GM12878 (cell line): Measurements from ENCODE around the gene PIP4K2A. TPM values are rescaled to one million over a fixed set of nuclear protein-coding genes. Genes with fewer than 3 reads are reported as not detected.
A peak's percentile ranks its signal among the peaks of the same experiment; 100 is the strongest.

Experiments used
- ATAC-seq: fragments of 200-7000 bp; cut with Tn5 transposase; 3 replicates; pipeline ENCODE4 v1.9.1; 2020; ENCODE audit warnings: mild to moderate bottlenecking, moderate library complexity
- BruUV-seq: library from RNA; stranded (reverse); fragments of 400-500 nt; replicated peaks from 2 replicates; lab custom pipeline; 2021; lab: Mats Ljungman, UMichigan
- CTCF ChIA-PET: fragments of 300-600 bp; sonication (Branson Sonifier 250); formaldehyde crosslinking; extraction: SDS; loops from one replicate; lab custom pipeline; 2021; ENCODE audit warnings: inconsistent platforms; lab: Yijun Ruan, JAX
- POLR2A ChIA-PET: fragments of 350-600 bp; formaldehyde crosslinking; extraction: SDS; loops from one replicate; lab custom pipeline; 2021; ENCODE audit warnings: inconsistent platforms; lab: Charles Lee
- RAD21 ChIA-PET: fragments of 300-600 bp; sonication (Branson Sonifier 250); formaldehyde crosslinking; loops from one replicate; lab custom pipeline; 2023; ENCODE audit warnings: antibody characterized with exemption; ENCODE audit not compliant: unreplicated experiment; lab: Charles Lee
- SMC1A ChIA-PET: fragments of 300-600 bp; sonication (Branson Sonifier 250); formaldehyde crosslinking; loops from one replicate; lab custom pipeline; 2023; ENCODE audit not compliant: unreplicated experiment, uncharacterized antibody; lab: Charles Lee
- DNase-seq: peaks from one replicate; pipeline ENCODE4 v3.0.0-alpha.2; 2011; ENCODE audit warnings: low read depth, low spot score
- FAIRE-seq: peaks from 3 replicates; lab custom pipeline; 2011; peaks lifted over from hg19 to GRCh38; lab: Jason Lieb, UNC
- H2AFZ ChIP-seq: 2 replicates; pipeline ENCODE4 v1.6.0; 2011; ENCODE audit warnings: low read depth, low read length, control low read depth; ENCODE audit not compliant: control insufficient read depth
- H3K27ac ChIP-seq: 2 replicates; pipeline ENCODE4 v1.5.1; 2011; ENCODE audit warnings: control low read depth; ENCODE audit not compliant: control insufficient read depth, insufficient read depth
- H3K27me3 ChIP-seq, 2 experiments: replicated peaks in 1 of 2; 2 replicates each; pipeline versions ENCODE4 v1.6.0 to v1.6.1; 2011; ENCODE audit warnings: low read length in 1 of 2; ENCODE audit not compliant: control insufficient read depth in 2 of 2, insufficient read depth in 2 of 2
- H3K36me3 ChIP-seq, 2 experiments: 2 replicates each; pipeline ENCODE4 v1.5.1; 2011; ENCODE audit warnings: low read length in 1 of 2; ENCODE audit not compliant: control insufficient read depth in 2 of 2, insufficient read depth in 2 of 2
- H3K4me1 ChIP-seq: 2 replicates; pipeline ENCODE4 v1.6.1; 2011; ENCODE audit warnings: mild to moderate bottlenecking, low read length, moderate library complexity, mixed read lengths; ENCODE audit not compliant: control insufficient read depth, insufficient read depth
- H3K4me2 ChIP-seq: 2 replicates; pipeline ENCODE4 v1.6.0; 2011; ENCODE audit warnings: control low read depth; ENCODE audit not compliant: control insufficient read depth, insufficient read depth
- H3K4me3 ChIP-seq: fragments of 200-600 bp; sonication (generic); 2 replicates; pipeline ENCODE4 v1.5.1; 2016
- H3K79me2 ChIP-seq: 2 replicates; pipeline ENCODE4 v1.6.0; 2011; ENCODE audit warnings: low read length; ENCODE audit not compliant: control insufficient read depth, insufficient read depth
- H3K9ac ChIP-seq: 2 replicates; pipeline ENCODE4 v1.8.0; 2011; ENCODE audit warnings: low read length, control low read depth, mixed read lengths; ENCODE audit not compliant: control insufficient read depth, insufficient read depth
- H3K9me3 ChIP-seq: replicated peaks from 3 replicates; pipeline ENCODE4 v1.5.1; 2011; ENCODE audit warnings: mild to moderate bottlenecking, low read length; ENCODE audit not compliant: control insufficient read depth, insufficient read depth
- H4K20me1 ChIP-seq: 2 replicates; pipeline ENCODE4 v1.6.0; 2011; ENCODE audit not compliant: control insufficient read depth, insufficient read depth
- CBFB ChIP-seq: IDR thresholded peaks from 2 replicates; pipeline ENCODE4 v1.6.1; 2016; ENCODE audit warnings: antibody characterized with exemption, low read depth
- CTCF ChIP-seq, 3 experiments: IDR thresholded peaks in 2 of 3; conservative IDR thresholded peaks in 1 of 3; 2 replicates each; pipeline ENCODE4 v1.5.1; 2011; ENCODE audit warnings: low read depth in 3 of 3, low read length in 3 of 3, mild to moderate bottlenecking in 3 of 3, control low read depth in 2 of 3, moderate library complexity in 2 of 3, inconsistent platforms in 1 of 3, mixed read lengths in 1 of 3; ENCODE audit not compliant: control insufficient read depth in 2 of 3, insufficient read depth in 1 of 3; ENCODE audit errors: extremely low read depth in 1 of 3
- MTA3 ChIP-seq: IDR thresholded peaks from 2 replicates; pipeline ENCODE4 v1.6.1; 2012; ENCODE audit warnings: low read length, inconsistent platforms, borderline replicate concordance
- MYC ChIP-seq: IDR thresholded peaks from 2 replicates; pipeline ENCODE4 v1.6.1; 2011; ENCODE audit warnings: mild to moderate bottlenecking, low read length, moderate library complexity, inconsistent platforms; ENCODE audit not compliant: insufficient read depth, insufficient replicate concordance, insufficient read length, severe bottlenecking
- NRF1 ChIP-seq: conservative IDR thresholded peaks from 2 replicates; pipeline ENCODE4 v1.6.1; 2011; ENCODE audit warnings: mild to moderate bottlenecking, low read depth, low read length, improper control_type of control experiment
- RBBP5 ChIP-seq: fragments of 200-600 bp; sonication (generic); conservative IDR thresholded peaks from 2 replicates; pipeline ENCODE4 v1.6.1; 2016
- SMC3 ChIP-seq: IDR thresholded peaks from 2 replicates; pipeline ENCODE4 v1.6.1; 2011; ENCODE audit warnings: low read length, improper control_type of control experiment, borderline replicate concordance
- SREBF1 ChIP-seq: IDR thresholded peaks from 2 replicates; pipeline ENCODE4 v1.6.1; 2012; ENCODE audit warnings: mild to moderate bottlenecking, low read length
- TCF12 ChIP-seq: IDR thresholded peaks from 2 replicates; pipeline ENCODE4 v1.6.1; 2011; ENCODE audit warnings: low read depth, mild to moderate bottlenecking, low read length
- USF2 ChIP-seq: IDR thresholded peaks from 2 replicates; pipeline ENCODE4 v1.6.1; 2011; ENCODE audit warnings: low read depth, low read length, improper control_type of control experiment, borderline replicate concordance
- WGBS: methylation state at CpG from one replicate; pipeline ENCODE4 v1.1.6; 2016; ENCODE audit warnings: low lambda C conversion rate; ENCODE audit not compliant: insufficient replicate concordance, insufficient coverage; ENCODE audit errors: missing lambda C conversion rate; 5-methylcytosine and 5-hydroxymethylcytosine counted together
- in situ Hi-C: fragments of 300-500 bp; cut with MboI; formaldehyde crosslinking; loops from 9 replicates; pipeline ENCODE4 v1.14.3; 2018; ENCODE audit warnings: mixed read lengths
- intact Hi-C: fragments of 100-400 bp; cut with micrococcal nuclease; formaldehyde crosslinking; loops from one replicate; pipeline ENCODE4 v1.14.2; 2022; ENCODE audit not compliant: unreplicated experiment
- polyA plus RNA-seq, 11 experiments: library from polyadenylated mRNA; depleted of rRNA in 4 of 11; unstranded in 6 of 11; stranded (reverse) in 5 of 11; fragments of >200 nt; fragmentation: Nextera tagmentation in 4 of 11; fragmentation: Illumina TruSeq in 1 of 11; extraction: Ambion mirVana in 4 of 11; extraction: Trizol in 1 of 11; gene quantifications; 1 replicate in 1 of 11; 2 replicates in 10 of 11; pipeline versions ENCODE4 v1.2.1 to v1.2.3, GENCODE V29; 2011 to 2016; ENCODE audit warnings: inconsistent platforms in 2 of 11, missing spikeins in 2 of 11, low read depth in 1 of 11
- total RNA-seq, 4 experiments: library from RNA; depleted of rRNA in 3 of 4; stranded (reverse); fragments of >200 nt in 3 of 4; fragmentation: Illumina TruSeq in 1 of 4; extraction: Trizol in 1 of 4; gene quantifications; 2 replicates each; pipeline versions ENCODE4 v1.2.1 to v1.2.3, GENCODE V29; 2013 to 2021
- TF ChIP-seq, protein P1 (sequence below): IDR thresholded peaks from 2 replicates; pipeline ENCODE4 v1.6.1; 2011; ENCODE audit warnings: low read depth, mild to moderate bottlenecking, low read length, moderate library complexity, borderline replicate concordance; ENCODE audit errors: extremely low read depth
- TF ChIP-seq, protein P2 (sequence below): fragments of 450-650 bp; IDR thresholded peaks from 2 replicates; pipeline ENCODE4 v1.6.1; 2016; ENCODE audit warnings: mild to moderate bottlenecking
- TF ChIP-seq, protein P3 (sequence below): fragments of 450-650 bp; IDR thresholded peaks from 2 replicates; pipeline ENCODE4 v1.6.1; 2017; ENCODE audit warnings: mild to moderate bottlenecking, moderate library complexity

PIP4K2A gene
- total and polyA plus RNA-seq, 10 of the 15 experiments (the other 5 are each of a cell fraction or from before 2014, with no cell fraction given): 54.3 to 139 (median 84.4) TPM

GRCh38 chr10:22657024-22657423 lies 57.4 kb downstream of the PIP4K2A start:
- no peak for TF ChIP-seq TCF12
- TF ChIP-seq NRF1: no peak
- no peak for TF ChIP-seq RBBP5
- no peak for TF ChIP-seq CBFB
- TF ChIP-seq SMC3: no peak
- TF ChIP-seq CTCF (IDR thresholded peaks at IDR 0.05 in 2 of 3, conservative IDR thresholded peaks at IDR 0.05 in 1 of 3; ENCODE audit: control insufficient read depth in 2 of 3, extremely low read depth in 1 of 3, insufficient read depth in 1 of 3, low read depth in 3 of 3, low read length in 3 of 3): no peak
- no peak for TF ChIP-seq USF2
- TF ChIP-seq, protein P1, sequence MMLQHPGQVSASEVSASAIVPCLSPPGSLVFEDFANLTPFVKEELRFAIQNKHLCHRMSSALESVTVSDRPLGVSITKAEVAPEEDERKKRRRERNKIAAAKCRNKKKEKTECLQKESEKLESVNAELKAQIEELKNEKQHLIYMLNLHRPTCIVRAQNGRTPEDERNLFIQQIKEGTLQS: no peak
- TF ChIP-seq MYC: no peak
- no peak for TF ChIP-seq MTA3
- TF ChIP-seq, protein P2, sequence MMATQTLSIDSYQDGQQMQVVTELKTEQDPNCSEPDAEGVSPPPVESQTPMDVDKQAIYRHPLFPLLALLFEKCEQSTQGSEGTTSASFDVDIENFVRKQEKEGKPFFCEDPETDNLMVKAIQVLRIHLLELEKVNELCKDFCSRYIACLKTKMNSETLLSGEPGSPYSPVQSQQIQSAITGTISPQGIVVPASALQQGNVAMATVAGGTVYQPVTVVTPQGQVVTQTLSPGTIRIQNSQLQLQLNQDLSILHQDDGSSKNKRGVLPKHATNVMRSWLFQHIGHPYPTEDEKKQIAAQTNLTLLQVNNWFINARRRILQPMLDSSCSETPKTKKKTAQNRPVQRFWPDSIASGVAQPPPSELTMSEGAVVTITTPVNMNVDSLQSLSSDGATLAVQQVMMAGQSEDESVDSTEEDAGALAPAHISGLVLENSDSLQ: no peak
- TF ChIP-seq SREBF1: no peak
- TF ChIP-seq, protein P3, sequence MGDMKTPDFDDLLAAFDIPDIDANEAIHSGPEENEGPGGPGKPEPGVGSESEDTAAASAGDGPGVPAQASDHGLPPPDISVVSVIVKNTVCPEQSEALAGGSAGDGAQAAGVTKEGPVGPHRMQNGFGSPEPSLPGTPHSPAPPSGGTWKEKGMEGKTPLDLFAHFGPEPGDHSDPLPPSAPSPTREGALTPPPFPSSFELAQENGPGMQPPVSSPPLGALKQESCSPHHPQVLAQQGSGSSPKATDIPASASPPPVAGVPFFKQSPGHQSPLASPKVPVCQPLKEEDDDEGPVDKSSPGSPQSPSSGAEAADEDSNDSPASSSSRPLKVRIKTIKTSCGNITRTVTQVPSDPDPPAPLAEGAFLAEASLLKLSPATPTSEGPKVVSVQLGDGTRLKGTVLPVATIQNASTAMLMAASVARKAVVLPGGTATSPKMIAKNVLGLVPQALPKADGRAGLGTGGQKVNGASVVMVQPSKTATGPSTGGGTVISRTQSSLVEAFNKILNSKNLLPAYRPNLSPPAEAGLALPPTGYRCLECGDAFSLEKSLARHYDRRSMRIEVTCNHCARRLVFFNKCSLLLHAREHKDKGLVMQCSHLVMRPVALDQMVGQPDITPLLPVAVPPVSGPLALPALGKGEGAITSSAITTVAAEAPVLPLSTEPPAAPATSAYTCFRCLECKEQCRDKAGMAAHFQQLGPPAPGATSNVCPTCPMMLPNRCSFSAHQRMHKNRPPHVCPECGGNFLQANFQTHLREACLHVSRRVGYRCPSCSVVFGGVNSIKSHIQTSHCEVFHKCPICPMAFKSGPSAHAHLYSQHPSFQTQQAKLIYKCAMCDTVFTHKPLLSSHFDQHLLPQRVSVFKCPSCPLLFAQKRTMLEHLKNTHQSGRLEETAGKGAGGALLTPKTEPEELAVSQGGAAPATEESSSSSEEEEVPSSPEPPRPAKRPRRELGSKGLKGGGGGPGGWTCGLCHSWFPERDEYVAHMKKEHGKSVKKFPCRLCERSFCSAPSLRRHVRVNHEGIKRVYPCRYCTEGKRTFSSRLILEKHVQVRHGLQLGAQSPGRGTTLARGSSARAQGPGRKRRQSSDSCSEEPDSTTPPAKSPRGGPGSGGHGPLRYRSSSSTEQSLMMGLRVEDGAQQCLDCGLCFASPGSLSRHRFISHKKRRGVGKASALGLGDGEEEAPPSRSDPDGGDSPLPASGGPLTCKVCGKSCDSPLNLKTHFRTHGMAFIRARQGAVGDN: no peak
- H3K27ac ChIP-seq: 0 out of 2 replicates have a peak overlapping the region, but pooled peaks have one; percentile 2
- no peaks in the 10 kb centered on the region for H3K9me3 ChIP-seq
- 79% methylated on average over 4 of the region's 4 CpGs for WGBS
- H3K79me2 ChIP-seq: peaks cover 93% of the 10 kb centered on the region
- no peak overlapping the region for H3K4me3 ChIP-seq
- ATAC-seq (no peak), FAIRE-seq (no peak), DNase-seq (no peak)
- BruUV-seq: TSS peak; percentile 3
- CTCF ChIA-PET: interaction anchor here (3.9 kb wide), 1 partner anchor 8 kb away, joined by 18 read pairs; no protein-coding TSS in a partner anchor
- RAD21 ChIA-PET: interaction anchor here (1.1 to 2.3 kb wide), 4 partner anchors 10 to 53 kb away, joined by 3 to 7 read pairs (median 4); no protein-coding TSS in a partner anchor
- SMC1A ChIA-PET: interaction anchor here (0.8 to 4.7 kb wide), 8 partner anchors 7 to 64 kb away, joined by 3 to 23 read pairs (median 5); no protein-coding TSS in a partner anchor
- POLR2A ChIA-PET: interaction anchor here (1.7 kb wide), 1 partner anchor 51 kb away, joined by 5 read pairs; no protein-coding TSS in a partner anchor
- peaks cover 0 to 4% of the 10 kb centered on the region in 2 experiments; a peak in 1 of 4 replicates for H3K36me3 ChIP-seq
- H3K4me1 ChIP-seq: peaks cover 51% of the 10 kb centered on the region
- H3K27me3 ChIP-seq: no peaks in the 10 kb centered on the region
- intact Hi-C loops: no loop called here
- no peak overlapping the region for H3K9ac ChIP-seq
- no peak overlapping the region for H3K4me2 ChIP-seq
- no peak overlapping the region for H2AFZ ChIP-seq
- in situ Hi-C loops: no loop called here
- no peaks in the 10 kb centered on the region; the same call in 1 of the 2 replicates for H4K20me1 ChIP-seq
